D721Med (cell line): ENCODE results near the gene PADI2.

Experiments
- DNase-seq: peaks from one replicate; pipeline ENCODE4 v3.0.0; 2011; ENCODE audit warnings: low spot score; ENCODE audit not compliant: insufficient read length
- FAIRE-seq: peaks from 2 replicates; lab custom pipeline; 2011; peaks lifted over from hg19 to GRCh38; lab: Jason Lieb, UNC
- TF ChIP-seq, protein P1 (sequence below): IDR thresholded peaks from 2 replicates; pipeline ENCODE4 v1.5.1; 2012; ENCODE audit warnings: mild to moderate bottlenecking, control low read depth; ENCODE audit not compliant: insufficient read depth; ENCODE audit errors: missing control alignments

Gene PADI2

DNA sequence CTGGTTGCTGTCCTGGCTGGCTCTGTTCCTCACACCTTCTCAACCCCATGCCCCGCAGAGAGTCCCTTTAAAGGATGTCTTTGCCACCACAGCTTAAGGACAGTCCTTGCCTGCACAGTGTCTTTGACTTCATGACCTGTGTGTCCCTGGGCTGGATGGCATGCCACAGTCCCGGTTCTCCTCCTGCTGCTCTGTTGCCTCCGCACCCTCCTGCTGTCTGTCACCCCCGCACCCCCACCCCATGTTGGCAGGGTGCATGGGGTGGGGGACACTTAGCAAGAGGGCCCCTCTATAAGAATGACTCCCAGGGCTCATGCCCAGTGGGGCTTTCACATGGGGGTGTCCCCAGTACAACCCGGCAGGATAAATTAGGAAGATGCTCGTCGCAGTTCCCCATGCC lies 44.1 kb upstream of the PADI2 start:
- no peak for DNase-seq
- TF ChIP-seq, protein P1, sequence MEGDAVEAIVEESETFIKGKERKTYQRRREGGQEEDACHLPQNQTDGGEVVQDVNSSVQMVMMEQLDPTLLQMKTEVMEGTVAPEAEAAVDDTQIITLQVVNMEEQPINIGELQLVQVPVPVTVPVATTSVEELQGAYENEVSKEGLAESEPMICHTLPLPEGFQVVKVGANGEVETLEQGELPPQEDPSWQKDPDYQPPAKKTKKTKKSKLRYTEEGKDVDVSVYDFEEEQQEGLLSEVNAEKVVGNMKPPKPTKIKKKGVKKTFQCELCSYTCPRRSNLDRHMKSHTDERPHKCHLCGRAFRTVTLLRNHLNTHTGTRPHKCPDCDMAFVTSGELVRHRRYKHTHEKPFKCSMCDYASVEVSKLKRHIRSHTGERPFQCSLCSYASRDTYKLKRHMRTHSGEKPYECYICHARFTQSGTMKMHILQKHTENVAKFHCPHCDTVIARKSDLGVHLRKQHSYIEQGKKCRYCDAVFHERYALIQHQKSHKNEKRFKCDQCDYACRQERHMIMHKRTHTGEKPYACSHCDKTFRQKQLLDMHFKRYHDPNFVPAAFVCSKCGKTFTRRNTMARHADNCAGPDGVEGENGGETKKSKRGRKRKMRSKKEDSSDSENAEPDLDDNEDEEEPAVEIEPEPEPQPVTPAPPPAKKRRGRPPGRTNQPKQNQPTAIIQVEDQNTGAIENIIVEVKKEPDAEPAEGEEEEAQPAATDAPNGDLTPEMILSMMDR = no peak
- no peak for FAIRE-seq

DNA sequence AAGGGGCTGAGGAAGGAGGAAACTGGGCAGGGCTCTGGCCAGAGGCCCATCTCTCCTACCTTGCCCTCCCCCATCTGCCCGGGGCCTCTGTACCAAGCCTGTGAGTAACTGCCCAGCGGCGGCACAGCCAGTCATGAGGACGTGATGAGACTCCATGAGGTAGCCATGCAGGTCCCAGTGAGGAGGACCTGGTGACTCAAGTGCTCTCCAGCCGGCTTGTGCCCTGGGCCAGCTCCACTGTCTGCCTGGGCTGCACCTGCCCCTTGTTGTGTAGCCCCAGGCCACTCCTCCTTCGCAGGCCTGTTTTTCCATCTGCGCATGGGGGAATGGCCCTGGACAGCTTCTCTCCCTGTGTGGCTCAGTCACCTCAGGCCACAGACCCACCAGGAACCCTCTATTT lies 43.7 kb upstream of the PADI2 start:
- DNase-seq = no peak
- FAIRE-seq = no peak
- TF ChIP-seq, protein P1 = no peak

DNA sequence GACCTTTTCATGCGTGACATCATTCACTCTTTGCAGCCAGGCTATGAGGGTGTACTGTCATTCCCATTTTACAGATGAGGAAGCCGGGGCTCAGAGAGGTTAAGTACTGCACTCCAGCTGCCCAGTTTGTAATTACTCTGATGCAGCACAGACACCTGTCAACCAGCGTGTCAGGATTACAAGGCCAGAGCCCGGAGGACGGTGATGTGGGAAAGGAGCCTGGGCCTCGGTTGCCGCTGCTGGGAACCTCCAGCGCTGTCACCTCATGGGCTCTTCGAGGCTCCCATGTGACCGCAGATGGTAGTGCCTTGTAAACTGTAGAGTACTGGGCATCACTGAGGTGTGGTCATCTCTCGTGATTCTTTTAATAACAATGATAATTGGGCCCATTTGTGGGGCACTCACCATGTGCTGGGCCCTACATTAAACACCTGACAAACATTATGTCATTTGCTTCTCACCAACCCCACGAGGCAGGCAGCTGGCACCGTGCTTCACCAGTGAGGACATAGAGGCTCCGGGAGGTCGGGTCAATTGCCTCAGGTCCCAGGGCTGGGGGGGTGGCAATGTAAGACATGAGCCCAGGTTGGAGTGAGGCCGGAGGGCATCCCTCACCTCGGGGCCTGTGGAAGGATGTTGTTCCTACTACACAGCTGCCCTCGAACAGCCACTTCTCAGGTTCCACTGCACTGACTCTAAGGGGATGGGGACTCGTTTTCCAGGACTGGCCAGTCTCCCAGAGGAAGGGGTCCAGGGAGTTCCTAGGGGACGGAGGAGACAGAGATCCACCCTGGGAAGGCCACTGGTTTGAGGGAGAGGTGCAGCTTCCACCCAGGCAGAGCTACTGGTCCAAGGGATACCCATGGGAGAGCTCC lies 42.9 kb upstream of the PADI2 start:
- no peak for DNase-seq
- TF ChIP-seq, protein P1 = no peak
- no peak for FAIRE-seq

DNA sequence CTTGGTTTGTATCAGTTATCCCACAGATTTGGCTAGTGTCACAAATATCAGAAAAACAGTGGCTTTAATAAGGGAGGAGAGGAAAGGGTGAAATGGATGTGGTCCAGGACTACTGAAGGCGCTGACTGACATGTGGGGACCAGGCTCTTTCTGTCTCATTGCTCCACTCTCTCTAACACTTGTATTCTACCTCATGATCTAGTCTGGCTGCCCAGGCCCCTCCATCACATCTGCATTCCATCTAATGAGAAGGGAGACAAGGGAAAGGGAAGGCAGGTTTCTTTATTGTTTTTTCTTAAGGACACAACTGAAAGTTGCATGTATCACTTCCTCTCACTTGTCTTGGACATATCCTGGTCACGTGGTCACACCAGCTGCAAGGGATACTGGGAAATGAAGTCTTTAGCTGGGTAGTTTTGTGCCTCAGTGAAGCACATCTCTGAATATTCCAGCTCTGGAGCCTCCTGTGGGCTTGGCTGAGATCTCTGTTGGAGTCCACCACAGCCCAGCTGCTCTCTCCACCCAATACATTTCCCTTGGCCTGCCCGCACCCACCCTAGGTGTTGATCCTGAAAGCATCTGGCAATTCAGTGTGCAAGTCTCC lies 42.0 kb upstream of the PADI2 start:
- TF ChIP-seq, protein P1 = no peak
- FAIRE-seq (no peak), DNase-seq (no peak)

DNA sequence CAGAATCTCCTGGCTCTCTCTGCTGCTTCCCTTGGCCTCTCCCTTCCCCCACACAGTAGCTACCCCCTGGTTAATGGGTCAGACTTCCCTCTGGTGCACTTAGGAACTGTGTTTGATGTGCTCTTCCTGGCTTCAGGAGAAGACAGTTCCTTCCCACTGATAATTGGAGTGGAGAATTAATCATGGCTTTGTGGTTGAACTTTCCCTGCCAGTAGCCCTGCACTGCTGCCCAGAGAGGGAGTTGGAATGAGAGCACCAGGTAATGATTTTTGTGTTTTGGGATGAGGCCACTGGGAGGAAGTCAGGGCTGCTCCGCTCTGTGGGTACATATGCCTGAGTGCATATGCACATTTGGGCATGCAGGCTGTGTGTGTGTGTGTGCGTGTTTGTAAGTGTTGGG lies 39.7 kb upstream of the PADI2 start:
- DNase-seq = no peak
- no peak for FAIRE-seq
- TF ChIP-seq, protein P1 = no peak

DNA sequence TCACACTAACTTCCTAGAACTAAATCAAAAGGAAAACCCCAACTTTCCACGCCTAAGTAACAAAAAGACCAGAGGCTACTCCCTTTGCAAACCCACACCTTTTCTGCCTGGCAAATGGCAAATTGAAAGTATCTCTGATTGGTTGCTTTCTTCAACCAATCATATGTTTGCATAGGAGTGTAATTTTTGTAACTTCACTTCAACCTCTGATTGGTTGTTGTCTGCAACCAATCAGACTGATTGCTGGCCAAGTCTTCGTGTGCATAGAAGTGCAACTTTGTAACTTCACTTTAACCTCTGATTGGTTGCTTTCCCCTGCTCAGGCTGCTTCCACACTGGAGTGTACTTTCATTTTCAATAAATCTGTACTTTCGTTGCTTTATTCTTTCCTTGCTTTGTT lies 36.9 kb upstream of the PADI2 start:
- TF ChIP-seq, protein P1 = no peak
- DNase-seq (no peak), FAIRE-seq (no peak)
